ENCODE measurements around the gene TINCR.

TINCR gene

DNA sequence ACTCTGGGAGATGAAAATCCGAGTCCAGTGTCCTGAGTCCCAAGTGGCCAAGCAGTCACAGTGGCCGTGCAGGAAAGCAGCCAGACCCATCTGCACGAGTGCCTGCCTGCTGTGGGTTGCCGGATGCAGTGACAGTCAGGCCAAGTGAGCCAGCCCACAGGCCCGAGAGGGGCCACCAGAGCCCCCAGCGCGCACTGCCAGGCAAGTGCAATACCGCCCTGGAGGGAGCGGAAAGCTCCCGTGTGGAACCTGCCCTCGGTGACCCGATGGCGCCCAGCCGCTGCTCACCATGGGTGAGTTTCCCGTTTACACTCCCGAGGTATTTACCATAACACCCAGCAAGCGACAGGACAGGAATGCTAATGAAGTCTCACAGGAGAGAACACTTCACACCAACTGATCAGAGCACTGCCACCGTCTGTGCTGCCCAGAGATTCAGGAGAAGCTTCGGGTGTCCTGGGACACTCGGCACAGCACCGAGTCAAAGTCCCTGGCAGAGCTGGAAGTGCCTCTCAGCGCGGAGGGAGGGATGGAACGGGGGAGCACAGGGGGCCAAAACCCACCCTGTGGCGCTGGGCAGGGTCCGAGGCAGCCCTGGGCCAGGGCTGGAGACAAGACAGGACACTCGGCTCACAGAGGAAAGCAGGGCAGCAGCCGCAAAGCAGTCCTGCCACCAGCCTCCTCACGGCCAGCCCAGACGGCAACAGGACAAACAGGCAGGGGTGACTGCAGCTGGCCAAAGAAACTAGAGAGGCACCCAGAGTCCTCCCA is 21.3 kb upstream of the TINCR start:
- no peak for DNase-seq

DNA sequence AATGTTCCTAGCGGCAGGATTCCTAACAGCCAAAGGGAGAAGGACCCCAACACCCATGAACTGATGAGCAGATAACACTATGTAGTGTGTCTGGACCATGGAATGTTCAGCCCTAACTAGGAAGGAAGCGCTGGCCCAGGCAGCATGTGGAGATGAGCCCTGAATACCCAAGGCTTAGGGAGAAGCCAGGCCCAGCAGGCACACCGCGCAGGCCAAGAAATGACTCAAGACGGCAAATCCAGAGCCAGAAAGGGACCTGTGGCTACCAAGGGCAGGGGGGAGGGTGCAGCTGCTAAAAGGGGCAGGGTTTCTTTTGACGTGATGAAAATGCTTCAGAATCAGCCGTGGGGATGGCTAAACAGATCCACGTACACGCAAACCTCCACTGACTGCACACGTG is 20.7 kb upstream of the TINCR start:
- DNase-seq: no peak

DNA sequence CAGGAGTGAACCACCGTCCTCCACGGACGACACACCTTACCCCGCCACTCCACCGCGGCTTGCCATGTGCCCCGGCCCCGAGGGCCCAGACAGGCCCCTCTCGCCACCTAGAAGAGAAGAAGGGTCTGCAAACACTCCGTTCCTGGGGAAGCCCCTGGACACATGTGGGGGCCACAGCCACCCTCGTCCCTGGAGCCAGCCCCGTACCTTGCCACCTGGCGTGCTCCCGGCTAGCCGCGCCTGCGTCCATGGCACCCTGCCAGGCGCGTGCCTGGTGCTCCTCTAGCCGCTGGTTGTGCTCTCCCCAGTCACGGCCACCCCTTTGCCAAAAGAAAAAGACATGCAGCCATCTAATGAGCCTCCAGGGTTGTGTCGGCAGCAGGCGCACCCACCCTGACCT is 19.9 kb upstream of the TINCR start:
- DNase-seq: no peak

DNA sequence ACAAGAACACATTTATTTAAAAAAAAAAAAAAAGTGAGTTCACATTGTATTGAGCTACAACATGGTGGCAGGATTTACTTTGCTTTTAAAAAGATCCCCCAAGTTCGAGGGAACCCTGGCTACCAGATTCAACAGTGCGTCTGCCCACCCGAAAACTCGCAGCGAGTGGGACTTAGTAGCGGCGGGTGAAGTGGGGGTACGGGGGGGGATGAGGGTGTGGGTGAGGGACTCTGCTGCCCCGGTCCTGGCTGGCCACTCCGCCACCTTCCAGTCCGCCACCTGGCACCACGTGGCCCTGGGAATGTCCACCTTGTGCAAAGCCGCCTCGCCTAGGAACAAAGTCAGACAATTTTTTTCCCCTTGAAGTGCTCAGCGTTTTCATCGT is 19.3 kb upstream of the TINCR start:
- DNase-seq: no peak

DNA sequence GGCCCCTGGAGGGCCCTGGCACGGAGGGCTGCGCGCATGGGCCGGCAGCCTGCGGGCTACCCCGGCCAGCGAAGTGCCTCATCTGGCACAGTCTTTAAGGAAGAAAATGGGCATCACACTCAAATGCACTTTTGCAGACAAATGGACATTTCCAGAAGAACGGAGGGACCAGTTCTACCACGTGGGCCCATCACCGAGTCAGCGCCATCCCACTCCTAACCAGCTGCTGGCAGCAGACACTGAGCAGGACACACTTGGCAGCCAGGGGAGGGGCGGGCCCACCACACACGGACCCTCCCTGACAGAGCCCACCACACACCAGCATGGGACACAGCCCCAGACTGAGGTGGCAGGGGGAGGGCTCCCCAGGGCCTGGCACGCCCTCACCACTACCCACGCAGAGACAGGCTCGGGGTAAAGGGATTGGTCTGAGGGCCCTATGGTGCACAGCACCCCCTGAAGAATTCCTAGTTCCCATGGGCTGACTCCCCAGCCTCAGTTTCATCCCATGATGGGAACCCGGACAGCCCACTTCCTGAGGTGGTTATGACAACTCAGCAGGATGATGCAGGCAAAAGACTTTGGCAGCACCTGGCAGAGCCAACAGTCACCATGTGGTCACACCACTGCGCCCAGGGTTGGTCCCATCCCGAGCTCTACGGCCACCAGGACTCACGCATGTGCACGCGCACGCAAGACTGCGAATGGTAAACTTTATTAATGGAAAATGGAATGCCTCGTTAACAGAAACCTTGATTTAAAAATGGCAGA is 18.7 kb upstream of the TINCR start:
- peak; percentile 50 for DNase-seq

DNA sequence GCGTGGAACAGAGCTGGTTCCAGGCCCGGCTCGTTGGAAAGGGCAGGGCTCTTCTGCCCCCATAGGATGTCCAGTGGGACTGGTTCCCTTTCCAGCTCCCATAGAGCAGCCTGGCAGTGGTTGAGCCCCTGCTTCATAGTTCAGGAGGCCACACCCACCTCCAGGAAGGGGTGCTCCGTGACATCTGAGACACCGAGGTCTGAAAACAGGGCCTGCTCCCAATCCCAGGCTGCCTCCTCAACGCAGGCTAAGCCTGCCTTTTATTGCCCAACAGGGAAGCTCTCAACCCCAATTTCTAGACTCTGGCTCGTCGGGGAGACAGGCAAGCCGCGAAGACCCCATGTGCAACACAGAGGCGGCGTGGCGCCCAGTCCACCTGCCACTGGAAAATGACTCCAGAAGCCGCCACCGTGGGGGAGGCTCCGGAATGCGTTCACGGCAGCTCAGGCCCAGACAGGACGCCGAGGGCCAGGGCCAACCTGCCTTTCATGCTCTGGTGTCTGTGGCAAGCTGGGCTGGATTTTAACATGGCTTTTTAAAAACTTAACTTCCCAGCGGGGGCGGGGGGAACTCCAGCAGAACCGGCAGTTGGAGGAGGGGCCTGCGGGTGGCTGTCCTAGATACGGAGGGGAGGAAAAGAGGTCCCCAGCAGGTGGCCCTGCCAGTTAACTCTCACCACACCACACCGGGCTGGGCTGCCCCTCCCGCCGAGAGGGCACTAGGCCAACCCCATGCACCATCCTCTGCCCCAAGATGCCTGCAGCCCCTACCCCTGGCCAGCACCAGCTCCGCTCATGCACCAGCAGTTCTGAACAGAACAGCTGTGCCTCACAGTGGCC is 17.9 kb upstream of the TINCR start:
- peak; percentile 97 for DNase-seq

DNA sequence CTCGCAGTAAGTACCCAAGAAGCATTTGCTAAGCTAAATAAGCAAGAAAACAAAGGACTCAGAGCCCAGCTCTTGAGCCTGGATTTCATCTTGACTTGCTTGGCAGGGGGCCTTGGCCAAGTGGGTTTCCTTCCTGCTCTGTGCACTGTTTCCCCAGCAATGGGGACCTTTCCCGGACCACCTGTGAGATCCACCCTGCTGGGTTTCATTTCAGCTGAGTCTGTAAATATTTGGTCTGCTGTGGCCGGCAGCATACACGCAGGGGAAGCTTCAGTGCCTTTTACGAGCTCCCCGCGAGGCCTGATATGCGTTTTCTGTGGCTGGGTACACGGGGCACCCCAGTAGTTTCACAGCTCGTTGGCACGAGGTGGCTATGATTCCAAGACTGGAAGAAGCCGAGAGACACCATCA is 12.4 kb upstream of the TINCR start:
- DNase-seq: no peak

DNA sequence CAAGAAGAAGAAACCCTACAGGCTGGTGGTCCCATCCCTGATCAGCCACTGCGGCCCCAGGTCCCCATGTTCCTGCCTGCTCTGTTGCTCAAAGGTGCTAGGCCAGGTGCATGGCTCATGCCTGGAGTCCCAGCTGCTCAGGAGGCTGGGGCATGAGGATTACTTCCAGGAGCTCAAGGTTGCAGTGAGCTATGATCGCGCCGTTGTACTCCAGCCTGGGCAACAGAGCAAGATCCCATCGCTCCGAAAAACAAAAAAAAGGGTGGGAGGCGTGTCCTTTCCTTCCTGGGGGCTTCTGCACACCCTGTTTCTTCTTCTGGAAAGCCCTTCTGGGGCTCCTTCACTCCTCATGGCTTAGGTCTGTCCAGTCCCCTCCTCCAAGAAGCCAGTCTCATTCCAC is 11.9 kb upstream of the TINCR start:
- DNase-seq: no peak

DNA sequence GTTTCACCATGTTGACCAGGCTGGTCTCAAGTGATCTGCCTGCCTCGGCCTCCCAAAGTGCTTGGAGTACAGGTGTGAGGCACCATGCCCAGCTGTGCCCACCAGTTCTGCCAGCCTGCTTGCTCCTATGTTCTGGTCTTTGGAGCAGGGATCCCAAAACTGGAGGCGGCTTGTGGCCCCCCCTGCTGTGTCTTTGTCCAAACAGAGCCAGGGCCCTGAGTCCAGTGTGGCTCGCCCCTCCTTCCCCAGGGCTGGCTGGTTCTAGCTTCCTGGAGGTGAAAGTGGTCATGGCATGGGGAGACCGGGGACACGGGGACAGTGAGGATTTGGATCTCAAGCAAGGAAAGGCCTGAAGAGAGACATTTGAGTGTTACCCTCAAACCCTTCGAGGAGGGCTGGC is 11.5 kb upstream of the TINCR start:
- no peak for DNase-seq

DNA sequence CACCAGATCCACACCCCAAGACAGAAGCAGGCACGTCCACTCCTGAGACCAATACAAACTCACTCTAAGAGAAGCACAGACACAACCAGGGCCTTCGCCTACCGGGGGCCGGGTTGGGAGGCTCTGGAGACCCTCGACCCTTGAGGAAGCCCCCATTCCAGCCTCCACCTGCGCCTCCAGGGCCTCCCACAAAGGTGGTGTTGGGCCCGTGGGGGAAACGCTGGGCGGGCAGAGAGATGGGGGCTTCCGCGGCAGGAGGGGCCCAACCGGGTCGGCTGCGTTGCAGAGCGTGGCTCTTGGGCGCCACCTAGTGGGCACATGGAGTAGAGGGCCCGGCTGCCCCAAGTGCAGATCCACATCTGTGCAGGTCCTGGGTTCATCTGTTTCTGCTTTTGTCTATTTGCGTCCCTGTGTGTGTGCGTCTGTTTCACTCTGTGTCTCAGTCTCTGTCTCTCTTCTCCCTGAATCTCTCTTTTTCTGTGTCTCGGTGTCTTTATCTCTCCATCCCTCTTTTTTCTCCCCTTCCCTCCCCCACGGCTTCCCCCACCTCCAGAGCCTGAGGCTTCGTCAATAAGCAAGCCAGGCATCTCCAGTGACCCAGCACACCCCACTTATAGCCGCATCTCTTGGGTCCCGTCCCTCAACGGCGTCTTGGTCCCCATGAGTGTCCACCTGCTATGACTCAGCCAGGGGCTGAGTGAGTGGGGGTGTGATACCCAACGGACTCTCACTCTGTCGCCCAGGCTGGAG is 10.5 kb upstream of the TINCR start:
- DNase-seq: peak; percentile 83

DNA sequence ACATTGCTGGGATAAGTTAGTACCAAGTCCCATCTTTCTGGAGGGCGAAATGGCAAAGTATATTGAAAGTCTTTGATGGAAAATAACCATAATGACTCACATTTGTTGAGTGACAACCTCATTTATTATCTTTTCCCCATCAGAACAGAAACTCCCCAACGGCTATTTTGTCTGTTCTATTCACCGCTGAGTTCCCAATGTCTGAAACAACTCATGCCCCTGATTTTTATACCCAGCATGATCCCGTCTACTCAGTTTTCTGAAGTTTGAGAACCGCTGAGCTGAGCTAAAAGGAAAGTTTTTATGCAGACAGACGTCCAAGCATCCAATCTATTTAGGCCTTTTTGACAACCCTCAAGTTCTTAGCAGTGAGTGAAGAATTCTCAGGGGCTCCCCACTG is 7.8 kb upstream of the TINCR start:
- DNase-seq: peak; percentile 32

DNA sequence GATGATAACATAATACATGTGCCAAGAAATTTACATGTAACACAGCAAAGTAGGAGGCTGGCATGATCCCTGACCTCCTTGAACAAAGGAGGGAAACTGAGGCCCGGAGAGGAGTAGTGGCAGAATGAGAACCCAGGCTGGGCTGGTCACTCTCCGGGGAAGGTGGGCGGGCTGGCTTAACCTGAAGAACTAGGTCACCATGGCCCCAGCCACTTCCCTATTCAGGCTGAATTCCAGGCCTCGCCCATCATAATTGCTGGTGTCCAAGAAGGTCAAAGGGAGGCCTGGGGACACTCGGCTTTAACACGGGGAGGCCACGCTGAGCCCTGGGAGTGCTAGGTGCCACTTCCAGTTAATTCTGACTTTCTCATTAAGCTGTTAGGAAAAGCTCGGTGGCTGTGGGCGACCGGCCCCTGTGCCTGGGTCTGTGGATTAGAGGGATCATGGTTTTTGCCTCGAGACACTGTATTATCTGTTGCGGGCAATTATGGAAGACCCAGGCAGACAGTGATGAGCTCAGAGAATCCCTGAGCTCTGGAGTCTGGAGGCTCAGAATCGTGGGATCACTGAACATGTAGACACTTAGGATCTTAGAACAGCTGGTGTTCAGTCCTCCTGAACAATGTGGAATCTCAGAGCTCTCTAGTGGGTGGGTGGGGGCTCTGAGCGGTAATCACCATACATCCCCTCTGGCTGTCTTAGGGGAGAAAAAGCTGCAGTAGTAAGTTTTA is 5.0 kb upstream of the TINCR start:
- DNase-seq: no peak

DNA sequence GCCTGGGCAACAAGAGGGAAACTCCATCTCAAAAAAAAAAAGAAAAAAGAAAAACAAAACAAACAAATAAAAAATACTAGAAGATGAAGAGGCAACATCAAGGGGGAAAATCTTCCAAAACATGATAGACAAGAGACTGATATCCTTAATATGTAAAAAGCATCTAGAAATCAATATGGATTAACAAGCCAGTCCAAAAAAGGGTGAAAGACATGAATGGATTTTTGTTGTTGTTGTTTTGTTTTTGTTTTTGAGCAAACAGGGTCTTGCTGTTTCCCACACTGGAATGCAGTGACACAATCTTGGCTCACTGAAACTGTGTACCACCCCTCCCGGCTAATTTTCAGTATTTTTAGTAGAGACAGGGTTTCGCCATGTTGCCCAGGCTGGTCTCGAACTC is 4.0 kb upstream of the TINCR start:
- DNase-seq: no peak

DNA sequence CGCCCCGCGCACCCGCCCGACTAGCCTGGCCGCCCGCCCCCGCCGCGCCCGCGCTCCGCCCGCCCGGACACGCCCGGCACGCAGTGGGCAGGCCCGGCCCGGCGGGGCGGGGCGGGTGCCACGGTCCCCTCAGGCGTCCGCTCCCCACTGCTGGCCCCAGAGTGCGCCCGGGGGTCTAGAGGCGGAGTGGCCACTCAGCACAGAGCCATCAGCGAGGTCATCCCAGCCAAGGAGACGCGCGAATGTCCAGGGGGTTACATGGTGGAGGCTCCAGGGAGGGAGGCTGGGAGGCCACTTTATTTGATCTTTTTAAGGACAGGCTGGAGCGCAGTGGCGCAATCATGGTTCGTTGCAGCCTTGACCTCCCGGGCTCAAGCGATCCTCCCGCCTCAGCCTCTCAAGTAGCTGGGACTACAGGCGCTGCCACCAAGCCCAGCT is 236 bp upstream of the TINCR start:
- no peak for DNase-seq

DNA sequence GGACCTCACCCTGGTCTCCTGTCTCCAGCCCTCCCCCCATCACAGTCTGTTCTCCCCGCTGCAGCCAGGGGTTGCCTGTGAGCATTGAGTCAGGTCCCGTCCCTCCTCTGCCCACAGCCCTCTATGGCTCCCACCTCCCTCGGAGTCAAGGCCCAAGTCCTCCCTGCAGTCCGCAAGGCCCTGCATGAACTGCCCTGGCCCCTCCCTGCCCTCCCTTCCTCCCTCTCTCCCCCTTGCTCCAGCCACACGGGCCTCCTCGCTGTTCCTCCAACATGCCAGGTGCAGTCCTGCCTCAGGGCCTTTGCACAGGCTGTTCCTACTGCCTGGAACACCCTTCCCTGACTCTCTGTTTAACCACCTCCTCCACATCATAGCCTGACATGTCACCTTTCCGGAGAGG is 2.8 kb downstream of the TINCR start:
- DNase-seq: no peak

DNA sequence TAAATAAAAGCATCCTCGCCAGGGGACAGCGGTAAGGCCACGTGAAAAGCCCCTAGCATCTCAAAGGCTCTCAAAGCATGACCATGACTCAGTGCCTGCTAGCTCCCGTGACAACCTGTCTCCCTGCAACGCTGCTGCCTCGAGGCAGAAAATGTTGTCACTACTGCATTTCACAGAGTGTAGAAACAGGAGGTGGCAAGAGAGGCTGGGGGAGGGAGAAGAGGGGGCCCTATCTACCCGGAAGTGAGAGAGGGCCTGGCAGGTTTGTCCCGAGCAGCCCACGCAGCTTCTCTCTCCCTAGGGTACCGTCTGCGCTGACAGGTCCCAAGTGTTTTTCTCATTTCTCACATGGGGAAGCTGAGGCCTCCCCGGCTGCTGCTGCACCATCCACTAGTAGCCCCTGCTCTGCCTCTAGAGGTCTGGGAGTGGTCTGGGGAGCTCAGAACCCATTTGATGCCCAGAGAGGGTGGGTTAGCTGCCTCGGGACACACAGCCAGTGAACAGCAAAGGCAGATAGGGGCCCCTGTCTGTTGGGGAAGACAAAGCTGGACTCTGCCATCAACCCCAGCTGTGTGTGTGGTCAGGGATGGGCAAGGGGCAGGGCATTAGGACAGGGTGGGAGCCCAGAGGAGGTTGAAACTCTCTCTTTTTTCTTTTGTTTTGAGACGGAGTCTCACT is 3.7 kb downstream of the TINCR start:
- no peak for DNase-seq

DNA sequence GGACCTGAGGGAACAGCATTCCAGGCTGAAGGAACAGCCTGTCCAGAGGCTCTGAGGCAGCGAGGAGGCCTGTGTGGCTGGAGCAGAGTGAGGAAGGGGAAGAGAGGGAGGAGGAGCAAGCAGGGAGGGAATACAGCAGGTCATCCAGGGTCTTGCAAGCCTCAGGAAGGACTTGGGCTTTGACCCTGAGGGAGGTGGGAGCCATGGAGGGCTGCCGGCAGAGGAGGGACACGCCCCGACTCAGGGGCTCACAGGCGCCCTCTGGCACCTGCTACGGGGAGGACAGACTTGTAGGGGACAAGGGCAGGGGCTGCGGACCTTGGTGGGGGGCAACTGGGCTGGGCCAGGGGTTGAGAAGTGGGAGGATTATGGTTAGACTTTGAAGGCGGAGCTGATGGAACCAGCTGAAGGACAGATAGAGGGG is 4.7 kb downstream of the TINCR start:
- DNase-seq: no peak

DNA sequence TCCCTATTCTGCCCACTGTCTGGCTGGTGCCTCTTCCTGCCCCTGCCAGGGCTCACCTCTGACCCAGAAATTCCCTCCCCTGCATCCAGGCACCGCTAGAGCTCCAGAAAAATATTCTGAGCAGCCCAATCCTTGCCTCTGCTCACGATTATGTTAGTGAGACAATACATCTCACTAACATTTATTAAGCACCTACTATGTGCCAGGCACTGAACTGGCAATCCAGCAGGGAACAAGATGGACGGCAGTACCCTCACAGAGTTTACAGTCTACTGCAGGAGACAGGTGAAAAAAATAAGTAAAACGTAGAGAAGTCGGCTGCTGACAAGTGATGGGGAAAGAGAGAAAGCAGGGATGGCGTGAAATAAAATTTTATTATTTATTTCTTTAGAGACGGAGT is 5.5 kb downstream of the TINCR start:
- DNase-seq: no peak

DNA sequence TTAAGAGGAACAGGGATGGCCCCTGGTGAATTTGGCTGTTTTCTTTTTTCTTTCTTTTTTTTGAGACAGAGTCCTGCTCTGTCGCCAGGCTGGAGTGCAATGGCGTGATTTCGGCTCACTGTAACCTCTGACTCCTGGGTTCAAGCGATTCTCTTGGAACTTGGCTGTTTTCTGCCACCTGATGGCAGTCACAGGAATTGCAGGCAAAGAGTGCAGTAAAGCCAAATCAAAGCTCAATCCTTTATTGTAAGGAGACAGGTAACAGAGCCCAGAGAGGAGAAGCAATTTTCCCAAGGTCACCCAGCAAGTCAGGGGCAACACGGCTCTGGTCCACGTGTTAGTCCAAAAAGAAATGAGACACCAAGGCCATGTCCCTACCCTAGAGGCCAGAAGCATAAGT is 6.2 kb downstream of the TINCR start:
- no peak for DNase-seq

DNA sequence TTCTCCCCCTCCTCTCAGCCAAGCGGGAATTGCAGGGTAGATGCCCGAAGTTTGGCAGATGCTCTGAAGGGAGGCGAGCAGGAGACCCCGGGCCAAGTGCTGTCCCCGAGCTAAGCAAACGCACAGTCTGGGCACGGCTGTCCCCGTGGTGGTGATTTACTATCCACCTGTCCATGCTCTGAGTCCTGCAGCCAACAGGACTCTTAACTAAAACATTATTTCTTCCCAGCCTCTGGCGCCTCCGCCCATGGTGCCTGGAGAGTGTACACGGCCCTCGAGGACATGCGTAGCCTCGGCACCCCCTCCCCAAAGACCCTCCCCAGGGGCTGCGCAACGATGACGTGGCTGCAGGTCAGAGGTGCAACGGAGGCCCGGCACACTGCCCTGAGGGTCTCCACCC is 7.6 kb downstream of the TINCR start:
- DNase-seq: no peak

DNA sequence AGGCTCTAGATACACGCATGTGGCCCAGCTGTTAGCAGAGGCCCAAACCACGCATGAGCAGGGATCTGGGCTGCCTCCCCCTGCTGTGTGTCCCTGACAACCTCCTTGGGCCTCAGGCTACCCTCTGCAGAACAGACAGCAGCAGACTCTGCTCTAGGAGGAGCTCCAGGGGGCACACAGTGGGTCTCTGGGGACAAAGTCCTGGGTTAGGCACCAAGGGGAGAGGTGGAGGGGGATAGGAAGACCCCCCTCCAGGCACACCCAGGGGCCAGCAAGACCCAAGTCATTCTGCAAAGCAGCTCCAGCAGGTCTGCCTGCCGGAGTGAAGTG is 8.0 kb downstream of the TINCR start:
- DNase-seq: no peak

All from hematopoietic multipotent progenitor cell treated with erythropoietin and hydrocortisone succinate and interleukin-3 and kit ligand, for 4 days (in vitro differentiated cells).